GM21526 (cell line): ENCODE measurements around the gene GOLGA6L26.
"Not testable (repeated sequence)": the region's sequence is repeated elsewhere in the genome, so short reads cannot be mapped to it uniquely, and the experiment has no call there.

Source experiments
- ATAC-seq: cut with Tn5 transposase; IDR thresholded peaks from one replicate; pipeline ENCODE4 v1.9.1; 2021; ENCODE audit warnings: moderate library complexity; ENCODE audit not compliant: unreplicated experiment, low FRiP score

GOLGA6L26 gene, protein sequence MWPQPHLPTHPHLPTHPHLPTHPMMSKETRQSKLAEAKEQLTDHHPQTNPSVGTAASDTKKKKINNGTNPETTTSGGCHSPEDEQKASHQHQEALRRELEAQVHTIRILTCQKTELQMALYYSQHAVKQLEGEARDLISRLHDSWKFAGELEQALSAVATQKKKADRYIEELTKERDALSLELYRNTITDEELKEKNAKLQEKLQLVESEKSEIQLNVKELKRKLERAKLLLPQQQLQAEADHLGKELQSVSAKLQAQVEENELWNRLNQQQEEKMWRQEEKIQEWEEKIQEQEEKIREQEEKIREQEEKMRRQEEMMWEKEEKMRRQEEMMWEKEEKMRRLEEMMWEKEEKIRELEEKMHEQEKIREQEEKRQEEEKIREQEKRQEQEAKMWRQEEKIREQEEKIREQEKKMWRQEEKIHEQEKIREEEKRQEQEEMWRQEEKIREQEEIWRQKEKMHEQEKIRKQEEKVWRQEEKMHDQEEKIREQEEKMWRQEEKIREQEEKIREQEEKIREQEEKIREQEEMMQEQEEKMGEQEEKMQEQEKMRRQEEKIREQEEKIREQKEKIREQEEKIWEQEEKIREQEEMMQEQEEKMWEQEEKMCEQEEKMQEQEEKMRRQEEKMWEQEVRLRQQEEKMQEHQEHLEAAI

DNA sequence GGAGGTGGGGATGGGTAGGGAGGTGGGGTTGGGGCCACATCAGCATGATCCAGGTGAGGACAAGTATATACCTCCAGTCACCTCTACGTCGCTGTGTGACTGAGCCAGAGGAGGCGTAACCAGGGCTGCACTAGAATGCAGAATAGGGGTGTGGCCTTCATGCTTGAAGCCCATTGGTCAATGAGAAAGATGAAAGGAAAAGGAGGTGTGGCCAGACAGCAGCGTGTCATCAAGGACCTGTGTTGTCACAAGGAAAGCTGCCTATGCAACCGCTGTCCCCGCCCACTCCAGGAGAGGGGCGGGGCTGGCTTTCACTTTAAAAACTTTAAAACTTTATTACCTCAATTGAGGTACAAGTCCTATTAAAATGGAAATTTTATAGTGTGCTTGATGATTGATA is at the start of gene GOLGA6L26:
GOLGA6L26 (minus strand) TSS at position 101 of the 400 bp plus-strand sequence; CDS start at position 40, 61 bp downstream.
- not testable (repeated sequence) for ATAC-seq

DNA sequence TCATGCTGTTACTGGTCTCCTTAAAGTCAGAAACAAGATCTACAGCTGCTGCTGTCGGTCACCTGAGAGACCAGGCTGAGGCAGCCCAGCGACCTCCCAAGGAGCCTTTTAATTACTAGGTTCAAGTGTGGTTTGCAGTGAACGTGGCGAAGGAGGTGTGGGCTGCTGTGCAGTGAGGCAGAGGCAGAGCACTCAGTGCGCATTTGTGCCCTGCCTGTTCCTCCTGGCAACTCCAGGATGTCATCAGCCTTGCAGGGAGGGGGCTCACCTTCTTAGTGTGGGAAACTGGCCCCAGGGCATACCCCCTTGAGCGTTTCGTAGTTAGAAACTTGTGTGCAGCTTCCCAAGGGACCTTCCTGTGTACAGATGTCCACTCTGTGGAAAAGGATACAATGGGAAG is 47.2 kb upstream of the GOLGA6L26 start:
- ATAC-seq = not testable (repeated sequence)

DNA sequence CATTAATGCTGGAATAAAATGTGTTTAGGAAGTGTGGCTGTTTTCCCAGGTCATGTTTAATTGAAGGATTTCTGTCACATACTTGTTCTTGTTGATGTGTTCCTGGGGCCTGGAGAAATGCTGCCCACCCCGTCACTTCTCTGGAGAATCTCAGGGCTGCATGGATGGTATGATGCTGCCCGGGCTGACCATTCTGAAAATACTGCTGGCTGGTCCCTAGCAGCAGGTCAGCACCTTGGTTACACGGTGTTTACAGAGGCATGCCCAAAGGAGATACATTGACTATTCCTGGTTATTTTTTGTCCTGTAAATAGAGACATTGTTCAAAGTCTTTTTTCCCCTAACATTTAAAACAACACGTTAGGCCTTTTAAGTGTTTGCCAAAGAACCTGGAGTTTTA is 46.7 kb upstream of the GOLGA6L26 start:
- ATAC-seq = not testable (repeated sequence)

DNA sequence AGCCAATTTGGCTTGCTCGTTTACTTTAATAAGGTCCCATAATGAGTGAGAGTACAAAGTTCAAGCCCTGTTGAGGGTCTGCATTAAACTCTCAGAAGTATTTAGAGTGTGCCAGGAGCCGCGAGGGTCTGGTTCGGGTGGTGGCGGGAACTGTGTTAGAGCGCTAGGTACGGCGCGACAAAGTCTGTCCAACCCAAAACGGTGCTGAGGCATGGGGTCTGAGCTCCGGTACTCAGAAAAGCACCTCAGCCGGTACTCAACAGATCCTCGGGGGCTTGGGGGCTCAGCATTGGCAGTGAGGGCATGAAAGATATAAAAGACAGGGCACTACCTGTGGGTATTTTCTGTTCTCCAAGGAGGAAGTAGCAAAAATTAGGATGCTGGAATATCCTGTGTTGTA is 45.0 kb upstream of the GOLGA6L26 start:
- ATAC-seq = not testable (repeated sequence)

DNA sequence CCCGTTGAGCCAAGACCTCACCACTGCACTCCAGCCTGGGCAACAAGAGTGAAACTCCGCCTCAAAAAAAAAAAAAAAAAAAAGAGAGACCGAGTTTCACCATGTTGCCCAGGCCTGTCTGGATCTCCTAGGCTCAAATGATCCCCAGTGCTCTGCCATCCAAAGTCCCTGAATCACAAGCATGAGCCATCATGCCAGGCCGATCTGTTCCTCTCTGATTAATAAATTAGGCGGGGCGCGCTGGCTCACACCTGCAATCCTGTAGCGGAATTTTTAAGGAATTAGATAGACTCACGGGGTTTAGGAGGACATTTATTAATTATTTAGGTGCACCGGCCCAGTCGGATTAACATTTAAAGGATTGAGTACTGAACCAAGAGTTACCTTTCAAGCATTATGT is 40.2 kb upstream of the GOLGA6L26 start:
- not testable (repeated sequence) for ATAC-seq

DNA sequence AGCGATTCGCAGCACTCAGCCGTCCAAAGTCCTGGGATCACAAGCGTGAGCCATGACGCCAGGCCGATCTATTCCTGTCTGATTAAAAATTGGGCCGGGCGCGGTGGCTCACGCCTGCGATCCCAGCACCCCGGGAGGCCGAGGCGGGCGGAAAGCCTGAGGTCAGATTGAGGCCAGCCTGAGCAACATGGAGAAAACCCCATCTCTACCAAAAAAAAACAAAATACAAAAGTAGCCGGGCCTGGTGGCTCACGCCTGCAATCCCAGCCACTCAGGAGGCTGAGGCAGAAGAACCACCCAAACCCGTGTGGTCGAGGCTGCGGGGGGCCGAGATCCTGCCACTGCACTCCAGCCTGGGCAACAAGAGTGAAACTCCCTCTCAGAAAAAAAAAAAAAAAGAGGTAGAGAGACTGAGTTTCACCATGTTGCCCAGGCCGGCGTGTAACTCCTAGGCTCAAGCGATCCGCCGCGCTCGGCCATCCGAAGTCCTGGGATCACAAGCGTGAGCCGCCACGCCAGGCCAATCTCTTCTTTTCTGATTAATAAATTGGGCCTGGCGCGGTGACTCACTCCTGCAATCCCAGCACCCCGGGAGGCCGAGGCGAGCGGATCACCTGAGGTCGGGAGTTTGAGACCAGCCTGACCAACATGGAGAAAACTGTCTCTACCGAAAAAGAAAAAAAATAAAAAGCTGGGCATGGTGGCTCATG is 39.0 kb upstream of the GOLGA6L26 start:
- ATAC-seq = not testable (repeated sequence)

DNA sequence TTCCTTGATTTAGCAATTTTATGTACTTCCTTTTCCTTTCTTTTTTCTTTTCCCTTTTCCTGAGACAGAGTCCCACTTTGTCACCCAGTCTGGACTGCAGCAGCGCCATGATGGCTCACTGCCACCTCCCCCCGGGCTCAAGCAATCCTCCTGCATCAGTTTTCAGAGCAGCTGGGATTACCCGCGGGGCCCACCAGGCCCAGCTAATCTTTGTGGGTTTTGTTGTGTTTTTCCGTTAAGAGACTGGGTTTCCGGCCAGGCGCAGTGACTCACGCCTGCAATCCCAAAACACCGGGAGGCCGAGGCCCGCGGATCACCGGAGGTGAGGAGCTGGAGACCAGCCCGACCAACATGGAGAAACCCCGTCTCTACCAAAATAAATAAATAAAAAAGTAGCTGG is 38.3 kb upstream of the GOLGA6L26 start:
- ATAC-seq = no peak

DNA sequence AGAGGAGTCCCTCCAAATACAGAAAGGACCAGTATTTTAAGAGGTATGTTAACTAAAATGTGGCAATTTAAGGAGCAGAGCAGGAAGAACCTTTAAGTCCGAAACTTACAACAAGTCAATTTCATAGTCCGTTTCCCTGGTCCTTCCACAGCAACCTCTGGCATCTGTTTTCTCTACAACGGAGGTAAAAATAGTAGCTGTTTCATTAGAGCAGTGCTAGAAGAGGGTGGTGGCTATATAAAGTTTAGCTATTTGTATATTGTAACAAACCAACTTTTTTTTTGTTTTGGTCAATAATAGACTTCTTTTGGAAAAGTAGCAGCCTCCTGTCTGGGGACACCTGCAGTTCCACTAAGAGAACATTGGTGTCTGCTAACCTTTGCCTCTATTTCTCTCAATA is 37.9 kb upstream of the GOLGA6L26 start:
- not testable (repeated sequence) for ATAC-seq

DNA sequence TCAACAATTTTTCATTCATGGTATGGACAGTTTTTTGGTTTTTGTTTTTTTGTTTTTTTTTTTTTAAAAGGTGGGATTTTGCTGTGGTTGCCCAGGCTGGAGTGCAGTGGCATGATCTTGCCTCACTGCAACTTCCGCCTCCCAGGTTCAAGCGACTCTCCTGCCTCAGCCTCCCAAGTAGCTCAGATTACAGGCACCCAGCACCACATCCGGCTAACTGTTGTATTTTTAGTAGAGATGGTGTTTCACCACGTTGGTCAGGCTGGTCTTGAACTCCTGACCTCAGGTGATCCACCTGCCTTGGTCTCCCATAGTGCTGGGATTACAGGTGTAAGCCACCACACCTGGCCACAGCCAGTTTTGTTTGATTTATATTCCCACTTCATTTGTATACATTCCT is 37.1 kb upstream of the GOLGA6L26 start:
- not testable (repeated sequence) for ATAC-seq

DNA sequence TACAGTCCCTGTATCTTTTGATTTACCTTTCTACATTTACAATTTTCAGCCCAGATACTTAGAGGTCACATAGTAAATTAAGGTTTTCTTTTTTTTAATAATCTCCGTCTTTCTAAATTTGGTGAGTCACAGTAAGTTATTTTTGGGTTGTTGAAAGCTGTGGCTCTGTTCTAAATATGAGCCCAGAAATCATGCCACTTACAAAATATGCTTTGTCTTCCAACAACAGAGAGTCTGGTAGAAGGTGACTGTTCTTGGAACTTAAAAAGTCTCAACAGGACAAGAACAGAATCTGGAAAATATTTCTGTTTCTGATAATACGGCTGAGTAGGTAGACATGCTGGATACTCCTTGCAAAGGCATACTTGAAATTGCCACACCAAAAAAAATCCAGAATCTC is 36.6 kb upstream of the GOLGA6L26 start:
- ATAC-seq = no peak

DNA sequence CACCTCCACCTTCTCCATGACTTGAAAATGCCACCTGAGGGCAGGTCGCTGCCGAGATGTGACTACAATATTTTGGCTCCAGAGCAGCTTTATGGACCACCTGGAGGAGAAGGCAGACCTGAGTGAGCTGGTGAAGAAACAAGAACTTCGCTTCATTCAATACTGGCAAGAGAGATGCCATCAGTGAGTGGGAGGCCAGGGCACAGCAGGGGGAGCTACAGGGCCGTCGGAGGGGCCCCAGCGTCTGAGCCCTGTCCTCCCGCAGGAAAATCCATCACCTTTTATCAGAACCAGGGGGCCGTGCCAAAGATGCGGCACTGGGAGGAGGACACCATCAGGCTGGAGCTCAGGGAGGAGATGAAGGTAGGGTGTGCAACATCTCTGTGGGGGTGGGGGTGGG is 30.3 kb upstream of the GOLGA6L26 start:
- ATAC-seq = not testable (repeated sequence)

DNA sequence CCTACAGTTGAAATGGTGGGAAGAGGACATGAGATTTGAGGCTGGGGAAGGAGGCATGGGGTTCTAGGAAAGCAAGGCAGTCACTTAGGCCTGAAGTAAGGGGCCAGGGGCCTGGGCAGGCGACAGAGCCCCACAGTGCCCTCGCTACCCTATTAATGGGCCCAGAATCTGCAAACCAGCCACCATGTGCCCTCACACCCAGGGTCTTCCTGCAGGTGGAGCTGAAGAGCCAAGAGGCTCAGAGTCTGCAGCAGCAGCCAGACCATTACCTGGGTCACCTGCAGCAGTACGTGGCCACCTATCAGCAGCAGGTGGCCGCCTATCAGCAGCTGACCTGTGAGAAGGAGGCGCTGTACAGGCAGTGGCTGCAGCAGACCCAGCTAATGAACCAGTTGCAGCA is 28.6 kb upstream of the GOLGA6L26 start:
- not testable (repeated sequence) for ATAC-seq

DNA sequence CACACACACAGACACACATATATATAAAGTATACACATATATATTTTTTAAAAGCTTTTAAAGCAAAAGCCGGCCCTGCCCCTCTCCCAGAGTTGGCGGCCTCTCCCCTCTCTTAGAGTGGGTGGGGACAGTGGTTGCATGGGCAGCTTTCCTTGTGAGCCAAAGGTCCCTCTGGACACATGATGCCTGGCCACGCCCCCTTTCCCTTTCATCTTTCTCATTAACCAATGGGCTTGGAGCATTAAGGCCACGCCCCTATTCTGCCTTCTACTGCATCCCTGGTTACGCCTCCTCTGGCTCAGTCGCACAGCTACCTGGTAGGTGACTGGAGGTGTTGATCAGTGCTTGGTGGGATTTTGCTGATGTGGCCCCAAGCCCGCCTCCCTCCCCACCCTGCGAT is 20.5 kb upstream of the GOLGA6L26 start, which contains the start of gene GOLGA8S:
GOLGA8S (plus strand) TSS at position 301 of the 400 bp plus-strand sequence; CDS start at position 363, 62 bp downstream.
- ATAC-seq = not testable (repeated sequence)

DNA sequence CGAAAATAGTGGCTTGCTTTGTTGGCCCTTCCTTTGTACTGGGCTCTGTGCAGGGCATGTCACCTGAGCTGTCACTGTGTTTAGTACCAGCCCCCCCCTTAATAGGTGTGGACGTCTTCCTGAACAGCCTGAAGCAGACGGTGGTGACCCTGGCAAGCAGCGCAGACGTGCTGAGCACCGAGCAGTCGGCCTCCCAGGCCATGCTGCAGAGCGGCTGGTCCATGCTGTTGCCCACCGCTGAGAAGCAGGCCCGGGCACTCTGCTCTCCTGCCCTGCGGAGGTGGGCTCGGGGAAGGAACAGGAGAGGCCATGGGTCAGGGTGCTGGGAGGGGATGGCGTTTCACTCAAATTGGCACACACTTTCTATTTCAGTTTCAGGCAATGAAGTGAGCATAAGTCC is 22.8 kb downstream of the GOLGA6L26 start:
- not testable (repeated sequence) for ATAC-seq

DNA sequence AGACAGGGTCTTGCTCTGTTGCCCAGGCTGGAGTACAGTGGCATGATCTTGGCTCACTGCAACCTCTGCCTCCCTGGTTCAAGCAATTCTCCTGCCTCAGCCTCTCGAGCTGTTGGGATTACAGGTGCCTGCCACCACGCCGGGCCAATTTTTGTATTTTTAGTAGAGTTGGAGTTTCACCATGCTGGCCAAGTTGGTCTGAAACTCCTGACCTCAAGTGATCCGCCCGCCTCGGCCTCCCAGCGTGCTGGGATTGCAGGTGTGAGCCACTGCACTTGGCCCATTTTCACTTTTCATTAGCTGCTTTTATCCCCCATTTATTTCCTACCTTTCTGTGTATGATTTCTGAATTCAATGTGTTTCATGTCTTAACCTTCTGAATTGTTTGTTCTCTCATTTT is 28.1 kb downstream of the GOLGA6L26 start:
- ATAC-seq = not testable (repeated sequence)

DNA sequence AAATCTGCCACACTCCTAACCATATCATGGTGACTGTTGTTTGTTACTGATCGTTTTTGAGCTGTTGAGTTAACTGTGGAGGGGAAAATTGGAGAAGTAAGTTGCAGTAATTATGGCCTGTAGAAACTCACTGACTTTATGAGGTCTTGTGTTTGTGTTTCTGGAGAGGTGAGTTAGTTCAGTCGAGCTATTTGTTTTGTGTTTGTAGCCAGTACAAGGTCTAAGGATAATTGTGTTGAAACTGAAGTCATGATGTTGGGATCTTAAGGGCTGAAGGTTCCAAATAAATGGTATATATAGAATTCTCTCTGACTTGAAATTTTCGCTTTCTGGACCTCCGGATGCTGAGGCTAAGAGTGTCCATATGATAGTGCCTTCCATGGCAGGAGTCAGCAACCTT is 29.2 kb downstream of the GOLGA6L26 start:
- ATAC-seq = not testable (repeated sequence)

DNA sequence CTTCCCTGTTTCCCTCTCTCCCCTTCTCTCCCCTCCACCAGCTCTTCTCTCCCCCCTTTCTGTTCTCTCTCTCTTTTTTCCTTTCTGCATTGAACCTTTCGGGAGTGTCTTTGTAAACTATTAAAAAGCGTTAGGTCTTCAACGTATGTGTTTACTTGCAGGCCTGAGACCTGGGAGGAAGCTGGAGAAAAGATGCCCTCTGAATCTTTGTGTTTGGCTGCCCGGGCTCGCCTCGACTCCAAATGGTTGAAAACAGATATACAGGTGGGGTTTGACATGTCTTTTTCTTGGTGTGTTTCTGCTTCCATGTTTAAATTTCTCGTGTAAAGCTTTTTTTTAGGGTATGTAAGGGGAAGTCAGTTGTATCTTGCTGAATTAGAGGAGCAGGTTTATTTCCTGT is 29.7 kb downstream of the GOLGA6L26 start:
- not testable (repeated sequence) for ATAC-seq

DNA sequence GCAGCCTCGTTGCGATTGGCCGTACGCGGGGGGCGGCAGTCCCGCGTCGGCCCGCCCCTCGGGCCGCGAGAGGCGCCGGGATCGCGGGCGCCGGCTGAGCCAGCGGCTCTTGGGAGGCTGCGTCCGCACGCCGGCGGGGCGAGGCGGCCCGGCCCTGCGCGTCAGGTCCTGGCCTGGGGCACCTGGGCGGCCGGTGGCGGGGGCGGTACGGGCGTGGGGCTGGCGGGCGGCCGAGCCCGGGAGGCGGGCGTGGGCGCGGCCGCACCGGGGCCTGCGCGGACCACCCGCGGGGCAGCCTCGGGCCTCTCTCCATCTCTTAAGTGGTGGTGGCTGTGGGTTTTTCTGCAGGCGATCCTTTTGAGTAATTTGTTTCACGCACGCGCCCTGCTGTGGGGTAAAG is 30.3 kb downstream of the GOLGA6L26 start:
- ATAC-seq = not testable (repeated sequence)

DNA sequence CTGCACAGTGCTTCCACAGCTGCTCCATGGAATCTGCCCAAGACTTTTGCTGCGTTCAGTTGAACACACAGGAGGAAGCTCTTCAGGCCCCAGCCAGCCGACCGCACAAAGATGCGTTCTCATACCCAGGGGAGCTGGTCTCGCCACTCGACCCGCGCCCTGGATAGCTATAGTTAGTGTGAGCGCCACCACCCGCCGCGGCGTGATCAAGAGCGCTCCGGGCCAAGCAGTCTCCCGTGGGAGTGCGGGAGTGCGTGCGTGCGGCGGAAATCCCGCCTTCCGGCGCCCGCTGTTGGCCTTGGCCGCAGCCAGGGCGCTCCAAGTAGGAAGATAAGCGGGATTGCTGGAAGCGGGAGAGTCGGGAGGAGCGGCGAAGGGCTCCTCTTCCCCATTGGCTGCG is 30.8 kb downstream of the GOLGA6L26 start:
- ATAC-seq = not testable (repeated sequence)
